Skeletal muscle tissue (tissue), 5 donors: ENCODE results near the gene UMAD1. TPM values are rescaled to one million over a fixed set of nuclear protein-coding genes. Genes with fewer than 3 reads are reported as not detected.

ENCODE experiments used
- H3K27ac ChIP-seq: one replicate; pipeline ENCODE4 v1.7.0; 2013; ENCODE audit warnings: mild to moderate bottlenecking, low read depth, low read length, inconsistent platforms
- H3K27me3 ChIP-seq, 3 donors: one replicate each; pipeline ENCODE4 v1.7.0; 2013; ENCODE audit warnings: low read length in 3 of 3; ENCODE audit not compliant: control insufficient read depth in 3 of 3, insufficient read depth in 3 of 3
- H3K36me3 ChIP-seq, 3 donors: one replicate each; pipeline ENCODE4 v1.7.0; 2013; ENCODE audit warnings: low read length in 3 of 3; ENCODE audit not compliant: control insufficient read depth in 3 of 3, insufficient read depth in 3 of 3
- H3K4me1 ChIP-seq, 3 donors: one replicate each; pipeline ENCODE4 v1.7.0; 2013; ENCODE audit warnings: low read length in 3 of 3, mild to moderate bottlenecking in 3 of 3; ENCODE audit not compliant: control insufficient read depth in 3 of 3, insufficient read depth in 3 of 3
- H3K4me3 ChIP-seq, 3 donors: one replicate each; pipeline ENCODE4 v1.7.0; 2013; ENCODE audit warnings: low read length in 3 of 3
- H3K9ac ChIP-seq, 3 donors: one replicate each; pipeline ENCODE4 v1.7.0; 2013; ENCODE audit warnings: low read length in 3 of 3, mild to moderate bottlenecking in 3 of 3, moderate library complexity in 2 of 3, low read depth in 1 of 3
- H3K9me3 ChIP-seq, 3 donors: one replicate each; pipeline ENCODE4 v1.7.0; 2013; ENCODE audit warnings: low read length in 3 of 3; ENCODE audit not compliant: control insufficient read depth in 3 of 3
- small RNA-seq: library from RNA; depleted of rRNA; stranded (forward); fragments of <200 nt; gene quantifications from one replicate; pipeline ENCODE3, GENCODE V24; 2014
- total RNA-seq: library from RNA; depleted of rRNA; stranded (reverse); fragments of >200 nt; gene quantifications from one replicate; pipeline ENCODE4 v1.2.3, GENCODE V29; 2014
- donor health status: Osteomylitis.

The UMAD1 gene
- total RNA-seq, 1 donor from 2014 or later = 5.2 TPM

- H3K27ac ChIP-seq = no peak overlapping the region
- H3K36me3 ChIP-seq = no peaks in the 10 kb centered on the region
- H3K9ac ChIP-seq = no peak overlapping the region
- H3K27me3 ChIP-seq = no peaks in the 10 kb centered on the region
- no peak overlapping the region for H3K4me3 ChIP-seq
- H3K9me3 ChIP-seq = no peaks in the 10 kb centered on the region
- H3K4me1 ChIP-seq = peaks cover 0 to 5% (median 0%) of the 10 kb centered on the region in 3 donors
Measured at GRCh38 chr7:7919449-7919945, 278.9 kb downstream of the UMAD1 start.

DNA sequence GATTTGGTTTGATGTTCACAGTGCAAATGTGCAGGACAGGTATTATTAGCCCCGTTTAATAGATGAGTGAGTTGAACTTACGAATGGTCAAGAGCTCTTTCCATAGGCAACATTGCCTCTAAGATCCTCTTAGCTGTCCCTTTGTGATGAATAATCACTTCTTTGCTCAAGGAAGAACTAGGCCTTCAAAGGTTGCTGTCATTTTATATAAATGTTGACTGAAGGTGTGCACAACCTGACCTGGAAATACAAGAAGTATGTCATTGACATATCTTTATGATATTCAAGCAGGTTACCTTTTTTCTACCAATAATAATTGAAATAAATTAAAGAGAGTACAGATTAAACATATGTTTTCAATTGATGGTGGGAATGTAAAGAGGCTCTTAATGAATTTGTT is 279.5 kb downstream of the UMAD1 start:
- no peak overlapping the region for H3K27ac ChIP-seq
- H3K36me3 ChIP-seq = no peaks in the 10 kb centered on the region
- no peak overlapping the region for H3K4me3 ChIP-seq
- H3K4me1 ChIP-seq = peaks cover 0 to 3% (median 0%) of the 10 kb centered on the region in 3 donors
- no peaks in the 10 kb centered on the region for H3K27me3 ChIP-seq
- H3K9me3 ChIP-seq = no peaks in the 10 kb centered on the region
- H3K9ac ChIP-seq = no peak overlapping the region

DNA sequence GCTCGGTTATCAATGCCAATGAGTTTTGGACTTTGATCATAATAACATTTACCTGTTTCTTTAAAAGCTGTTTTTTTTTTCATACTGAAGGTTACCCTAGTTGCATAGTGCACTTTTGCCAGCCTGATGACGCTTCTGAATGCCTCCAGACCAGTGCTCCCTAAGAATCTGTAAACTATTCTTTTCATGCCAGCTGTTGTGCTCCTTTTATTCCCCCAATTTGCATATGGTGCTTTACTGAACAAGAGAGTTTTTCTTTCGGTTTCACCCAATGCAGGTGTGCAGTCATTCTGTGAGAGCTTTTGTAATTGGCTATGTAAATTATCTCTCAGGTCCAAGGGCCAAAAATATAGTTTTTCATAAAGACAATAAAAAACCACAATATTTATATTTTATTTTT is 279.9 kb downstream of the UMAD1 start:
- H3K4me3 ChIP-seq = no peak overlapping the region
- H3K4me1 ChIP-seq = peaks cover 0 to 3% (median 0%) of the 10 kb centered on the region in 3 donors
- no peak overlapping the region for H3K9ac ChIP-seq
- H3K9me3 ChIP-seq = no peaks in the 10 kb centered on the region
- H3K36me3 ChIP-seq = no peaks in the 10 kb centered on the region
- H3K27me3 ChIP-seq = no peaks in the 10 kb centered on the region
- no peak overlapping the region for H3K27ac ChIP-seq

GRCh38 chr7:7921830-7922229 is 281.3 kb downstream of the UMAD1 start:
- Histone ChIP-seq H3K27ac (no peak overlapping the region), H3K36me3 (no peaks in the 10 kb centered on the region), H3K9ac (no peak overlapping the region), H3K27me3 (no peaks in the 10 kb centered on the region), H3K9me3 (no peaks in the 10 kb centered on the region), H3K4me1 (peaks cover 0 to 3% (median 0%) of the 10 kb centered on the region in 3 donors), H3K4me3 (no peak overlapping the region)

GRCh38 chr7:7922684-7923385 is 282.3 kb downstream of the UMAD1 start:
- Histone ChIP-seq H3K9me3 (no peaks in the 10 kb centered on the region), H3K27ac (no peak overlapping the region), H3K4me3 (no peak overlapping the region), H3K4me1 (peaks cover 0 to 3% (median 0%) of the 10 kb centered on the region in 3 donors), H3K9ac (no peak overlapping the region), H3K27me3 (no peaks in the 10 kb centered on the region), H3K36me3 (no peaks in the 10 kb centered on the region)

DNA sequence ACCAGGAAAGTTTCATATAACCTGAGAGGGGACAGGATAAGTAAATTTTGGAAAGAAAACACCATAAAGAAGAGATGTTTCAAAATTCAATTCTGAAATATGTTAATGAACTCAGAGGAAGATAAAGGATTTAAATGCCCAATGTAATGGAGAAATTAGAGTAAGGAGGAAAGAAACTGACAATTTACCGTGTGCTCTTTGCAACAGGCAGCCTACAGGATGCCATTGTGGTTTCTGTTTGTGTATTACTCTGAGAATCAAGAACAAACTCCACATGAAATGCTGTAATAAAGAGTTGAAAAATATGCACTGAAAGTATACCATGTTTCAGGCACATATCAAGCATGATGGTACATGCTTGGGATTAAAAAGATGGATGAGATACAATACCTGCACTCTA is 283.3 kb downstream of the UMAD1 start:
- H3K36me3 ChIP-seq = no peaks in the 10 kb centered on the region
- H3K9me3 ChIP-seq = no peaks in the 10 kb centered on the region
- H3K4me3 ChIP-seq = no peak overlapping the region
- H3K9ac ChIP-seq = no peak overlapping the region
- peaks cover 0 to 3% (median 0%) of the 10 kb centered on the region in 3 donors for H3K4me1 ChIP-seq
- no peaks in the 10 kb centered on the region for H3K27me3 ChIP-seq
- no peak overlapping the region for H3K27ac ChIP-seq

- H3K9me3 ChIP-seq = no peaks in the 10 kb centered on the region
- H3K27me3 ChIP-seq = no peaks in the 10 kb centered on the region
- H3K9ac ChIP-seq = no peak overlapping the region
- H3K4me1 ChIP-seq = peaks cover 0 to 3% (median 0%) of the 10 kb centered on the region in 3 donors
- H3K27ac ChIP-seq = no peak overlapping the region
- no peaks in the 10 kb centered on the region for H3K36me3 ChIP-seq
- no peak overlapping the region for H3K4me3 ChIP-seq
Measured at GRCh38 chr7:7924303-7924702, 283.8 kb downstream of the UMAD1 start.

Small RNA genes lying within 50 kb of the gene (small RNA-seq; reads per million reads assigned to genes)
- not detected for gene RNU6-534P

Other genes starting within 250 kb of the UMAD1 start
- gene COL28A1, start 104.9 kb upstream of the UMAD1 start, total RNA-seq = 2.1 TPM
- gene MIOS, start 73.9 kb upstream of the UMAD1 start, total RNA-seq = 35.5 TPM
- 14.1 TPM for gene RPA3, start 77.9 kb downstream of the UMAD1 start, total RNA-seq